HFFc6 (cell line): Measurements from ENCODE around the gene FOXP3. TPM values are rescaled to one million over a fixed set of nuclear protein-coding genes. Genes with fewer than 3 reads are reported as not detected.

Source experiments
- DNase-seq: peaks from one replicate; pipeline ENCODE4 v3.0.0-alpha.2; 2018
- H3K27ac Mint-ChIP-seq: 2 replicates; pipeline ENCODE4 v1.8.0; 2020; ENCODE audit warnings: mild to moderate bottlenecking, mixed read lengths
- H3K27me3 Mint-ChIP-seq: 2 replicates; pipeline ENCODE4 v1.8.0; 2021; ENCODE audit warnings: mild to moderate bottlenecking, moderate library complexity, mixed read lengths; ENCODE audit not compliant: insufficient read depth
- H3K36me3 Mint-ChIP-seq: 2 replicates; pipeline ENCODE4 v1.8.0; 2021; ENCODE audit warnings: low read depth, mixed read lengths
- H3K4me1 Mint-ChIP-seq: 2 replicates; pipeline ENCODE4 v1.8.0; 2020; ENCODE audit warnings: low read depth, mixed read lengths
- H3K4me3 Mint-ChIP-seq: 2 replicates; pipeline ENCODE4 v1.8.0; 2020; ENCODE audit warnings: mild to moderate bottlenecking, moderate library complexity, mixed read lengths
- H3K9me3 Mint-ChIP-seq: 2 replicates; pipeline ENCODE4 v1.8.0; 2020; ENCODE audit warnings: mild to moderate bottlenecking, mixed read lengths
- CTCF ChIP-seq: fragments of 200-600 bp; sonication (generic); IDR thresholded peaks from 2 replicates; pipeline ENCODE4 v1.5.0; 2021; ENCODE audit warnings: antibody characterized with exemption, mild to moderate bottlenecking
- total RNA-seq, 6 experiments: library from RNA; stranded (reverse); fragmentation: NEBNext Ultra II Directional; extraction: Animal tissue kit (Norgen Biotek cat#: 25700); gene quantifications; 2 replicates in 1 of 6; 3 replicates in 5 of 6; pipeline ENCODE4 v1.2.3, GENCODE V29; 2021

The FOXP3 gene
- total RNA-seq, 6 experiments from 2014 or later: 0.09 to 0.16 (median 0.14) TPM; not detected in 3

- no peaks in the 10 kb centered on the region for H3K9me3 Mint-ChIP-seq
- H3K4me3 Mint-ChIP-seq: peak overlapping the region; percentile 32; the same call in 1 of the 2 replicates
- H3K36me3 Mint-ChIP-seq: peaks cover 5% of the 10 kb centered on the region; the same call in 1 of the 2 replicates
- H3K27ac Mint-ChIP-seq: no peak overlapping the region
- TF ChIP-seq CTCF: no peak
- H3K27me3 Mint-ChIP-seq: peaks cover 6% of the 10 kb centered on the region
- H3K4me1 Mint-ChIP-seq: peaks cover 15% of the 10 kb centered on the region
- DNase-seq: no peak
Measured at GRCh38 chrX:49273181-49273727, 8.7 kb upstream of the FOXP3 start.

GRCh38 chrX:49272421-49272820 lies 7.9 kb upstream of the FOXP3 start:
- peaks cover 22% of the 10 kb centered on the region for H3K4me1 Mint-ChIP-seq
- H3K4me3 Mint-ChIP-seq: no peak overlapping the region
- H3K9me3 Mint-ChIP-seq: no peaks in the 10 kb centered on the region
- no peak overlapping the region for H3K27ac Mint-ChIP-seq
- H3K36me3 Mint-ChIP-seq: peaks cover 5% of the 10 kb centered on the region; the same call in 1 of the 2 replicates
- DNase-seq: no peak
- TF ChIP-seq CTCF: no peak
- H3K27me3 Mint-ChIP-seq: peaks cover 6% of the 10 kb centered on the region; the same call in 1 of the 2 replicates

DNA sequence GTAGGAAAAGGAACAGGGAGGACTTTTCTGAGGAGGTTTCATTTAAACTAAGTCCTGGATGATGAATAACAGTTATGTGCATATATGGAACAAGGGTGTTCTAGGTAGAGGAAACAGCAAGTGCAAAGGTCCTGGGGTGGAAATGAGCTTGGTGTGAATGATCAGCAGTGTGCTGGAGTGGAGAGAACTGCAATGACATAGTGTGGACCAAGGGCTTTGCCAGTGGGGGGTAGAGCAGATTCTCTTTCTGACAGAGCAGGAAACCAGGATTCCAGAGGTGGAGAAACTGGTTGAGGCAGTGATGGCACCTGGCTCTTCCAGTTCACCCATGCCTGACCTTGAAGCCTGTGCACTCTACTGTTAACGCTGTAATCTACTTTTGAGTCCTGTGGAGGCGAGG lies 6.8 kb upstream of the FOXP3 start:
- no peak for DNase-seq
- Mint-ChIP-seq H3K4me1 (peaks cover 22% of the 10 kb centered on the region), H3K4me3 (peak overlapping the region; percentile 70), H3K27ac (peak overlapping the region; percentile 65), H3K9me3 (no peaks in the 10 kb centered on the region), H3K36me3 (peaks cover 5% of the 10 kb centered on the region; the same call in 1 of the 2 replicates), H3K27me3 (peaks cover 7% of the 10 kb centered on the region)
- no peak for TF ChIP-seq CTCF

GRCh38 chrX:49270249-49270921 lies 5.9 kb upstream of the FOXP3 start:
- Mint-ChIP-seq H3K27ac (no peak overlapping the region), H3K27me3 (peaks cover 7% of the 10 kb centered on the region), H3K36me3 (peaks cover 5% of the 10 kb centered on the region; the same call in 1 of the 2 replicates)

GRCh38 chrX:49269767-49270248 lies 5.3 kb upstream of the FOXP3 start, which contains the start of gene PPP1R3F:
Gene PPP1R3F, plus strand, starts transcription at chrX:49269793. Its CDS starts 77 bp downstream, at chrX:49269870.
- Mint-ChIP-seq H3K4me1 (peaks cover 22% of the 10 kb centered on the region), H3K27ac (peak within 1 kb of the TSS; percentile 99), H3K27me3 (peaks cover 7% of the 10 kb centered on the region), H3K36me3 (no peaks in the 10 kb centered on the region; the same call in 1 of the 2 replicates), H3K9me3 (no peaks in the 10 kb centered on the region), H3K4me3 (peak within 1 kb of the TSS; percentile 94)
- TF ChIP-seq CTCF: no peak
- no peak for DNase-seq

More at GRCh38 chrX:49270249-49270921, 5.9 kb upstream of the FOXP3 start:
- Mint-ChIP-seq H3K4me3 (no peak overlapping the region; the same call in 1 of the 2 replicates), H3K4me1 (peaks cover 22% of the 10 kb centered on the region), H3K9me3 (no peaks in the 10 kb centered on the region)
- DNase-seq: no peak
- no peak for TF ChIP-seq CTCF
